Heart right ventricle (tissue), 16 donors: ENCODE measurements around the gene SOX18. TPM values are rescaled to one million over a fixed set of nuclear protein-coding genes. Genes with fewer than 3 reads are reported as not detected.
A peak's percentile ranks its signal among the peaks of the same experiment; 100 is the strongest.

Source experiments
- ATAC-seq, 8 donors: fragments of 200-7000 bp; cut with Tn5 transposase; one replicate each; pipeline ENCODE4 v1.9.1; 2020; ENCODE audit warnings: mild to moderate bottlenecking in 8 of 8, moderate library complexity in 8 of 8, moderate number of reproducible peaks in 1 of 8
- DNase-seq, 2 donors: peaks; one replicate each; pipeline ENCODE4 v3.0.0-alpha.2; 2020
- H3K27ac ChIP-seq, 10 donors: fragments of 200-600 bp; sonication (generic) in 2 of 10; one replicate each; pipeline versions ENCODE4 v1.5.0 to v1.8.0; 2020 to 2022; ENCODE audit warnings: mild to moderate bottlenecking in 3 of 10
- H3K27me3 ChIP-seq, 7 donors: fragments of 200-600 bp; one replicate each; pipeline ENCODE4 v1.8.0; 2021 to 2022; ENCODE audit warnings: mild to moderate bottlenecking in 2 of 7
- H3K36me3 ChIP-seq, 9 donors: fragments of 200-600 bp; sonication (generic) in 1 of 9; one replicate each; pipeline versions ENCODE4 v1.5.0 to v1.8.0; 2020 to 2022; ENCODE audit warnings: mild to moderate bottlenecking in 2 of 9
- H3K4me1 ChIP-seq, 9 donors: fragments of 200-600 bp; sonication (generic) in 1 of 9; one replicate each; pipeline versions ENCODE4 v1.5.0 to v1.8.0; 2020 to 2022; ENCODE audit warnings: mild to moderate bottlenecking in 4 of 9
- H3K4me3 ChIP-seq, 10 donors: fragments of 200-600 bp; sonication (generic) in 2 of 10; one replicate each; pipeline versions ENCODE4 v1.5.0 to v1.8.0; 2020 to 2022; ENCODE audit warnings: mild to moderate bottlenecking in 7 of 10, moderate library complexity in 2 of 10
- H3K9me3 ChIP-seq, 11 donors: fragments of 200-600 bp in 10 of 11; sonication (generic) in 2 of 11; one replicate each; pipeline versions ENCODE4 v1.5.0 to v1.8.0; 2013 to 2022; ENCODE audit warnings: mild to moderate bottlenecking in 2 of 11, control low read depth in 1 of 11, moderate library complexity in 1 of 11
- WGBS, 2 donors: extraction: QIAGEN DNeasy Blood & Tissue Kit; methylation state at CpG; one replicate each; pipeline ENCODE4 v1.1.7; 2013; ENCODE audit warnings: inconsistent platforms in 1 of 2; 5-methylcytosine and 5-hydroxymethylcytosine counted together
- intact Hi-C, 10 donors: fragments of 100-400 bp; cut with DNase I; formaldehyde crosslinking; loops; one replicate each; pipeline versions ENCODE4 v1.11.1 to v1.14.2; 2022
- polyA plus RNA-seq, 2 donors: library from polyadenylated mRNA; stranded (reverse); fragments of 200-250 nt; gene quantifications; one replicate each; pipeline ENCODE4 v1.2.3, GENCODE V29; 2013
- total RNA-seq, 10 donors: library from RNA; stranded (reverse); fragmentation: NEBNext Ultra II Directional in 3 of 10; extraction: Animal tissue kit (Norgen Biotek cat#: 25700) in 3 of 10; gene quantifications; one replicate each; pipeline versions ENCODE4 v1.2.1 to v1.2.4, GENCODE V29; 2021 to 2023
- TF ChIP-seq, protein P1 (sequence below), 9 donors: fragments of 200-600 bp; sonication (generic) in 2 of 9; IDR thresholded peaks; one replicate each; pipeline versions ENCODE4 v1.5.0 to v1.8.0; 2021 to 2022; ENCODE audit warnings: antibody characterized with exemption in 9 of 9, mild to moderate bottlenecking in 5 of 9, moderate library complexity in 1 of 9
- donor health status: Arrhythmogenic right ventricular cardiomyopathy.
- donor health status: ischemic (EF 13 %, LVEDD 7.1; RV severe dilation, severe dysfunction).
- donor health status: healthy with polysubstance abuse.
- donor health status: DM: no; HTN: yes; CAD: no.
- donor health status: DM: no; HTN: no; CAD: no.
- donor health status: ischemic (EF 25% LVEDD 6.9; RV normal size, moderate dysfunction).
- donor health status: ischemic (EF 25% LVEDD 5.7; RV mildly dilated, moderate dysfunction).
- donor health status: healthy.
- donor health status: DM: yes; HTN: yes; CAD: no.
- donor health status: Ischemic cardiomyopathy.
- donor health status: ischemic (EF 35%, LVEDD 5.7; RV mildly dilated, moderate dysfunction).
- donor health status: nonischemic (EF 11% LVEDD 7.7; RV severe dilation, severe dysfunction).
- donor health status: DM: yes; HTN: yes; CAD: no.
- donor health status: PGD.
- donor health status: ischemic (EF 29% LVEDD 5.4; RV normal size, mild dysfunction).
- donor health status: nonischemic (EF 23%, LVEDD 6.1; RV moderate dilation, normal function).

Gene SOX18
- total and polyA plus RNA-seq, 12 donors: 23.5 to 129 (median 51.9) TPM

GRCh38 chr20:64080013-64080812 lies 30.8 kb upstream of the SOX18 start, which contains the start of gene OPRL1:
Gene OPRL1, plus strand, starts transcription at chr20:64080082. Its CDS starts 12,639 bp downstream, at chr20:64092721.
- no peak for DNase-seq
- intact Hi-C loops: loop anchor here in 5 of 10 donors (5.0 kb wide), 2 partner anchors 37 to 42 kb away; no protein-coding TSS in a partner anchor
- H3K27me3 ChIP-seq: peaks cover 0 to 17% (median 16%) of the 10 kb centered on the region in 7 donors

GRCh38 chr20:64079273-64080012 lies 30.0 kb upstream of the SOX18 start, which contains the start of gene RGS19:
Gene RGS19, minus strand, starts transcription at chr20:64079518. Its CDS starts 2,632 bp downstream, at chr20:64076886.
- Histone ChIP-seq H3K36me3 (peaks cover 0 to 19% (median 0%) of the 10 kb centered on the region in 9 donors), H3K4me3 (peak within 1 kb of the TSS; percentile 57 to 94 (median 84)), H3K4me1 (peaks cover 16 to 58% (median 41%) of the 10 kb centered on the region in 9 donors), H3K27ac (peak within 1 kb of the TSS; percentile 67 to 95 (median 86)), H3K27me3 (peaks cover 0 to 9% (median 8%) of the 10 kb centered on the region in 7 donors), H3K9me3 (no peaks in the 10 kb centered on the region)
- DNase-seq (peak; percentile 76 to 83), ATAC-seq (peak; percentile 19 to 75 (median 58))
- 1 to 2% methylated on average over 27 to 73 of the region's 73 CpGs for WGBS, 2 donors
- TF ChIP-seq, protein P1, sequence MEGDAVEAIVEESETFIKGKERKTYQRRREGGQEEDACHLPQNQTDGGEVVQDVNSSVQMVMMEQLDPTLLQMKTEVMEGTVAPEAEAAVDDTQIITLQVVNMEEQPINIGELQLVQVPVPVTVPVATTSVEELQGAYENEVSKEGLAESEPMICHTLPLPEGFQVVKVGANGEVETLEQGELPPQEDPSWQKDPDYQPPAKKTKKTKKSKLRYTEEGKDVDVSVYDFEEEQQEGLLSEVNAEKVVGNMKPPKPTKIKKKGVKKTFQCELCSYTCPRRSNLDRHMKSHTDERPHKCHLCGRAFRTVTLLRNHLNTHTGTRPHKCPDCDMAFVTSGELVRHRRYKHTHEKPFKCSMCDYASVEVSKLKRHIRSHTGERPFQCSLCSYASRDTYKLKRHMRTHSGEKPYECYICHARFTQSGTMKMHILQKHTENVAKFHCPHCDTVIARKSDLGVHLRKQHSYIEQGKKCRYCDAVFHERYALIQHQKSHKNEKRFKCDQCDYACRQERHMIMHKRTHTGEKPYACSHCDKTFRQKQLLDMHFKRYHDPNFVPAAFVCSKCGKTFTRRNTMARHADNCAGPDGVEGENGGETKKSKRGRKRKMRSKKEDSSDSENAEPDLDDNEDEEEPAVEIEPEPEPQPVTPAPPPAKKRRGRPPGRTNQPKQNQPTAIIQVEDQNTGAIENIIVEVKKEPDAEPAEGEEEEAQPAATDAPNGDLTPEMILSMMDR (IDR thresholded peaks at IDR 0.05): no peak
- intact Hi-C loops: loop anchor here in 5 of 10 donors (5.0 kb wide), 2 partner anchors 38 to 43 kb away; no protein-coding TSS in a partner anchor

More at GRCh38 chr20:64080013-64080812, 30.8 kb upstream of the SOX18 start, which contains the start of gene OPRL1:
- Histone ChIP-seq H3K9me3 (no peaks in the 10 kb centered on the region), H3K27ac (peak within 1 kb of the TSS; percentile 67 to 95 (median 86)), H3K4me3 (peak within 1 kb of the TSS; percentile 57 to 94 (median 84)), H3K36me3 (peaks cover 0 to 12% (median 0%) of the 10 kb centered on the region in 9 donors), H3K4me1 (peaks cover 16 to 62% (median 41%) of the 10 kb centered on the region in 9 donors)
- 6 to 8% methylated on average over 58 to 62 of the region's 62 CpGs for WGBS, 2 donors
- TF ChIP-seq, protein P1 (IDR thresholded peaks at IDR 0.05): no peak
- ATAC-seq: peak in 5 of 8 donors; percentile 3 to 43 (median 4)

DNA sequence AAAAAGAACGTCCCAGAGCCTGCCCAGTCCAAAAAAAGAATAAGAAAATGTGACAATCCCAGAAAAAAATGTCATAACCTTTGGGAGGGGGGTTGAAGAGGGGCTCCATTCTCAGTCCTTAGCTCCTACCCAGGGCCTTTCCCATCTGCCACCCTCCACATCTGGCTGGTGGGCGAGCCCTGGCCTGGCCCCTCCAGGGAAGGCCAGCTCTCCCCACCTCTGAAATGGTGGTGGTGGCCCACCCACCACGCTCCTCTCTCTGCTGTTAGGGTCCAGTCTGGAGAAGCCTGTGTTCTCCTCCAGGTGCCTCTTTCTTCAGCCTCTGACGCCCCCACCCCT lies 29.5 kb upstream of the SOX18 start:
- ATAC-seq: no peak
- H3K27ac ChIP-seq: peak overlapping the region in 9 of 10 donors; percentile 67 to 95 (median 84)
- peaks cover 0 to 4% (median 3%) of the 10 kb centered on the region in 7 donors for H3K27me3 ChIP-seq
- DNase-seq: no peak
- H3K4me3 ChIP-seq: peak overlapping the region; percentile 57 to 94 (median 84)
- peaks cover 0 to 25% (median 0%) of the 10 kb centered on the region in 9 donors for H3K36me3 ChIP-seq
- intact Hi-C loops: no loop called here
- 31 to 47% methylated on average over 4 of the region's 4 CpGs for WGBS, 2 donors
- H3K4me1 ChIP-seq: peaks cover 12 to 53% (median 36%) of the 10 kb centered on the region in 9 donors
- TF ChIP-seq, protein P1 (IDR thresholded peaks at IDR 0.05): no peak
- no peaks in the 10 kb centered on the region for H3K9me3 ChIP-seq
